Measurements from ENCODE around the gene USP44.

The USP44 gene

DNA sequence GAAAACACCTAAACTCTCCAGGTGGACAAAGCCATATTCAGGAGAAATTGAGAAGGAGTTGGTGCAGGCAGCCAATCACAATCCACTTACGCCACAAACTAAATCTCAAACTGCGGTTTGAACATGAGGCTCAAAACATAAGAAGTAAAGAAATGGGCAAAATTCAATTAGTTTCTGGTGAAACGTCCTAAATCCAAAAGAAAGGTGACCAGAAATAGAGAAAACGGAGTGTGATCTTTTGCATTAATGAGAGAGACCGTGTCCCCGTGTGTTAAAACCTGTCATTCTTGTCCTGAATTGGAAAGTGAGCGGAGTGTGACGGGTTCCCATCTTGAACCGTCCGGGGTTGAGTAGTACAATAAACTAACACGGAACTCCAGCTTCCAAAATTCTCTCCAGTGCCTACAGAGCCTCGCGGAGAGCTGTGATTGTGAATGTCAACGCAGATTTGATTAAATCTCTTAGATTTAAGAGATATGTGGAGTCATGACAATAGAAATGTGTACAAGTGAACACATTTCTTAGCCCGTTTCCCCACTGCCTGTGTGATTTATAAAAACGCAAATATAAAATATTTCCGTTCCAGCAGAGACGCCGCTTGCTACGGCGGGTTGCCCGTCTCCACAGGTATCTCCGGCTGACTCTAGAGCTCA, 77.9 kb downstream of the USP44 start:
- Histone ChIP-seq H3K9me3 (ENCODE audit: control insufficient read depth in 2 of 2, low read length in 2 of 2) (no peaks in the 10 kb centered on the region), H3K4me1 (ENCODE audit: control insufficient read depth in 2 of 2, insufficient read depth in 2 of 2, low read length in 2 of 2) (peaks cover 9 to 12% of the 10 kb centered on the region in 2 donors), H3K27ac (ENCODE audit: low read depth in 2 of 2, low read length in 2 of 2) (peak overlapping the region; percentile 92), H3K4me3 (ENCODE audit: low read length in 2 of 2) (peak overlapping the region; percentile 95 to 97), H3K27me3 (ENCODE audit: control insufficient read depth in 2 of 2, insufficient read depth in 2 of 2, low read length in 2 of 2) (no peaks in the 10 kb centered on the region), H3K9ac (ENCODE audit: low read depth in 1 of 2, low read length in 2 of 2) (peak overlapping the region; percentile 91 to 97), H3K36me3 (ENCODE audit: control insufficient read depth in 2 of 2, insufficient read depth in 2 of 2, low read length in 2 of 2) (peaks cover 0 to 11% of the 10 kb centered on the region in 2 donors)

DNA sequence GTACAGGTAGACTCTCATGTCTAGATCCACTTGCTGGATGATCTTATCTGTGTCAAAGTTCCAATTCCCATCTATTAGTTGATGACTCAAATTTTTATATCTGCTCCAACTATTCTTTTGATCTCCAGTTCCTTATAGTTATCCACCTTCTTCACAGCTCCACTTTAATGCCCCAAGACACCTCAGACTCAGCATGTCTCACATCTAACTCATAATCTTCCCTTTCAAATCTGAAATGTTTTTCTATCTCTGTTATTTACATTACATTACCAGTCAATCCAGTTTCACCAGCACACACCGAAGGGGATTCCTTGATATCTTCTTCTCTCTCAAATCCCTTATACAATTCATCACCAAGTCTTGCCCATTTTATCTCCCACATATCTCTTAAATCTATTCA, 81.0 kb downstream of the USP44 start:
- H3K27me3 ChIP-seq (ENCODE audit: control insufficient read depth in 2 of 2, insufficient read depth in 2 of 2, low read length in 2 of 2): no peaks in the 10 kb centered on the region

More for the DNA sequence above, 81.0 kb downstream of the USP44 start:
- H3K9ac ChIP-seq (ENCODE audit: low read depth in 1 of 2, low read length in 2 of 2): no peak overlapping the region
- H3K4me1 ChIP-seq (ENCODE audit: control insufficient read depth in 2 of 2, insufficient read depth in 2 of 2, low read length in 2 of 2): peaks cover 8 to 9% of the 10 kb centered on the region in 2 donors
- no peaks in the 10 kb centered on the region for H3K9me3 ChIP-seq (ENCODE audit: control insufficient read depth in 2 of 2, low read length in 2 of 2)
- no peaks in the 10 kb centered on the region for H3K36me3 ChIP-seq (ENCODE audit: control insufficient read depth in 2 of 2, insufficient read depth in 2 of 2, low read length in 2 of 2)
- H3K4me3 ChIP-seq (ENCODE audit: low read length in 2 of 2): no peak overlapping the region
- H3K27ac ChIP-seq (ENCODE audit: low read depth in 2 of 2, low read length in 2 of 2): no peak overlapping the region

Data from mucosa of rectum (tissue), 2 donors.